GM12878 (cell line): ENCODE measurements around the gene SIRPD. TPM values are rescaled to one million over a fixed set of nuclear protein-coding genes. Genes with fewer than 3 reads are reported as not detected.

ENCODE experiments used
- ATAC-seq: fragments of 200-7000 bp; cut with Tn5 transposase; 3 replicates; pipeline ENCODE4 v1.9.1; 2020; ENCODE audit warnings: mild to moderate bottlenecking, moderate library complexity
- BruUV-seq: library from RNA; stranded (reverse); fragments of 400-500 nt; replicated peaks from 2 replicates; lab custom pipeline; 2021; lab: Mats Ljungman, UMichigan
- CTCF ChIA-PET: fragments of 300-600 bp; sonication (Branson Sonifier 250); formaldehyde crosslinking; extraction: SDS; loops from one replicate; lab custom pipeline; 2021; ENCODE audit warnings: inconsistent platforms; lab: Yijun Ruan, JAX
- POLR2A ChIA-PET: fragments of 350-600 bp; formaldehyde crosslinking; extraction: SDS; loops from one replicate; lab custom pipeline; 2021; ENCODE audit warnings: inconsistent platforms; lab: Charles Lee
- RAD21 ChIA-PET: fragments of 300-600 bp; sonication (Branson Sonifier 250); formaldehyde crosslinking; loops from one replicate; lab custom pipeline; 2023; ENCODE audit warnings: antibody characterized with exemption; ENCODE audit not compliant: unreplicated experiment; lab: Charles Lee
- SMC1A ChIA-PET: fragments of 300-600 bp; sonication (Branson Sonifier 250); formaldehyde crosslinking; loops from one replicate; lab custom pipeline; 2023; ENCODE audit not compliant: unreplicated experiment, uncharacterized antibody; lab: Charles Lee
- DNase-seq: peaks from one replicate; pipeline ENCODE4 v3.0.0-alpha.2; 2011; ENCODE audit warnings: low read depth, low spot score
- FAIRE-seq: peaks from 3 replicates; lab custom pipeline; 2011; peaks lifted over from hg19 to GRCh38; lab: Jason Lieb, UNC
- H2AFZ ChIP-seq: 2 replicates; pipeline ENCODE4 v1.6.0; 2011; ENCODE audit warnings: low read depth, low read length, control low read depth; ENCODE audit not compliant: control insufficient read depth
- H3K27ac ChIP-seq: 2 replicates; pipeline ENCODE4 v1.5.1; 2011; ENCODE audit warnings: control low read depth; ENCODE audit not compliant: control insufficient read depth, insufficient read depth
- H3K27me3 ChIP-seq, 2 experiments: replicated peaks in 1 of 2; 2 replicates each; pipeline versions ENCODE4 v1.6.0 to v1.6.1; 2011; ENCODE audit warnings: low read length in 1 of 2; ENCODE audit not compliant: control insufficient read depth in 2 of 2, insufficient read depth in 2 of 2
- H3K36me3 ChIP-seq, 2 experiments: 2 replicates each; pipeline ENCODE4 v1.5.1; 2011; ENCODE audit warnings: low read length in 1 of 2; ENCODE audit not compliant: control insufficient read depth in 2 of 2, insufficient read depth in 2 of 2
- H3K4me1 ChIP-seq: 2 replicates; pipeline ENCODE4 v1.6.1; 2011; ENCODE audit warnings: mild to moderate bottlenecking, low read length, moderate library complexity, mixed read lengths; ENCODE audit not compliant: control insufficient read depth, insufficient read depth
- H3K4me2 ChIP-seq: 2 replicates; pipeline ENCODE4 v1.6.0; 2011; ENCODE audit warnings: control low read depth; ENCODE audit not compliant: control insufficient read depth, insufficient read depth
- H3K4me3 ChIP-seq: fragments of 200-600 bp; sonication (generic); 2 replicates; pipeline ENCODE4 v1.5.1; 2016
- H3K79me2 ChIP-seq: 2 replicates; pipeline ENCODE4 v1.6.0; 2011; ENCODE audit warnings: low read length; ENCODE audit not compliant: control insufficient read depth, insufficient read depth
- H3K9ac ChIP-seq: 2 replicates; pipeline ENCODE4 v1.8.0; 2011; ENCODE audit warnings: low read length, control low read depth, mixed read lengths; ENCODE audit not compliant: control insufficient read depth, insufficient read depth
- H3K9me3 ChIP-seq: replicated peaks from 3 replicates; pipeline ENCODE4 v1.5.1; 2011; ENCODE audit warnings: mild to moderate bottlenecking, low read length; ENCODE audit not compliant: control insufficient read depth, insufficient read depth
- H4K20me1 ChIP-seq: 2 replicates; pipeline ENCODE4 v1.6.0; 2011; ENCODE audit not compliant: control insufficient read depth, insufficient read depth
- ATF7 ChIP-seq: fragments of 450-650 bp; IDR thresholded peaks from 2 replicates; pipeline ENCODE4 v1.6.1; 2016; ENCODE audit warnings: low read depth, mild to moderate bottlenecking
- BCL11A ChIP-seq: IDR thresholded peaks from 2 replicates; pipeline ENCODE4 v1.6.1; 2011; ENCODE audit warnings: low read depth, low read length
- EP300 ChIP-seq, 2 experiments: fragments of 150-350 bp in 1 of 2; IDR thresholded peaks; 2 replicates each; pipeline ENCODE4 v1.6.1; 2011 to 2012; ENCODE audit warnings: low read depth in 2 of 2, low read length in 2 of 2, borderline replicate concordance in 1 of 2, improper control_type of control experiment in 1 of 2, inconsistent platforms in 1 of 2; ENCODE audit not compliant: control insufficient read depth in 1 of 2
- KDM1A ChIP-seq: fragments of 200-600 bp; sonication (generic); IDR thresholded peaks from 2 replicates; pipeline ENCODE4 v1.6.1; 2016; ENCODE audit warnings: borderline replicate concordance
- SMAD5 ChIP-seq: IDR thresholded peaks from 2 replicates; pipeline ENCODE4 v1.6.1; 2016; ENCODE audit warnings: antibody characterized with exemption, low read depth
- TARDBP ChIP-seq: IDR thresholded peaks from 2 replicates; pipeline ENCODE4 v1.6.1; 2016; ENCODE audit warnings: borderline replicate concordance
- TBL1XR1 ChIP-seq: IDR thresholded peaks from 2 replicates; pipeline ENCODE4 v1.6.1; 2012; ENCODE audit warnings: low read depth, low read length, improper control_type of control experiment
- WGBS: methylation state at CpG from one replicate; pipeline ENCODE4 v1.1.6; 2016; ENCODE audit warnings: low lambda C conversion rate; ENCODE audit not compliant: insufficient replicate concordance, insufficient coverage; ENCODE audit errors: missing lambda C conversion rate; 5-methylcytosine and 5-hydroxymethylcytosine counted together
- in situ Hi-C: fragments of 300-500 bp; cut with MboI; formaldehyde crosslinking; loops from 9 replicates; pipeline ENCODE4 v1.14.3; 2018; ENCODE audit warnings: mixed read lengths
- intact Hi-C: fragments of 100-400 bp; cut with micrococcal nuclease; formaldehyde crosslinking; loops from one replicate; pipeline ENCODE4 v1.14.2; 2022; ENCODE audit not compliant: unreplicated experiment
- polyA plus RNA-seq, 11 experiments: library from polyadenylated mRNA; depleted of rRNA in 4 of 11; unstranded in 6 of 11; stranded (reverse) in 5 of 11; fragments of >200 nt; fragmentation: Nextera tagmentation in 4 of 11; fragmentation: Illumina TruSeq in 1 of 11; extraction: Ambion mirVana in 4 of 11; extraction: Trizol in 1 of 11; gene quantifications; 1 replicate in 1 of 11; 2 replicates in 10 of 11; pipeline versions ENCODE4 v1.2.1 to v1.2.3, GENCODE V29; 2011 to 2016; ENCODE audit warnings: inconsistent platforms in 2 of 11, missing spikeins in 2 of 11, low read depth in 1 of 11
- small RNA-seq: library from RNA; depleted of rRNA; stranded (forward); fragments of <200 nt; gene quantifications from one replicate; pipeline ENCODE3, GENCODE V24; 2014
- total RNA-seq, 4 experiments: library from RNA; depleted of rRNA in 3 of 4; stranded (reverse); fragments of >200 nt in 3 of 4; fragmentation: Illumina TruSeq in 1 of 4; extraction: Trizol in 1 of 4; gene quantifications; 2 replicates each; pipeline versions ENCODE4 v1.2.1 to v1.2.3, GENCODE V29; 2013 to 2021
- TF ChIP-seq, protein P1 (sequence below): fragments of 450-650 bp; IDR thresholded peaks from 2 replicates; pipeline ENCODE4 v1.6.1; 2017; ENCODE audit warnings: mild to moderate bottlenecking
- TF ChIP-seq, protein P2 (sequence below): fragments of 450-650 bp; IDR thresholded peaks from 2 replicates; pipeline ENCODE4 v1.6.1; 2014; ENCODE audit warnings: mild to moderate bottlenecking

Gene SIRPD
- total and polyA plus RNA-seq, 10 of the 15 experiments (the other 5 are each of a cell fraction or from before 2014, with no cell fraction given) = 0.10 to 1.6 (median 0.88) TPM

DNA sequence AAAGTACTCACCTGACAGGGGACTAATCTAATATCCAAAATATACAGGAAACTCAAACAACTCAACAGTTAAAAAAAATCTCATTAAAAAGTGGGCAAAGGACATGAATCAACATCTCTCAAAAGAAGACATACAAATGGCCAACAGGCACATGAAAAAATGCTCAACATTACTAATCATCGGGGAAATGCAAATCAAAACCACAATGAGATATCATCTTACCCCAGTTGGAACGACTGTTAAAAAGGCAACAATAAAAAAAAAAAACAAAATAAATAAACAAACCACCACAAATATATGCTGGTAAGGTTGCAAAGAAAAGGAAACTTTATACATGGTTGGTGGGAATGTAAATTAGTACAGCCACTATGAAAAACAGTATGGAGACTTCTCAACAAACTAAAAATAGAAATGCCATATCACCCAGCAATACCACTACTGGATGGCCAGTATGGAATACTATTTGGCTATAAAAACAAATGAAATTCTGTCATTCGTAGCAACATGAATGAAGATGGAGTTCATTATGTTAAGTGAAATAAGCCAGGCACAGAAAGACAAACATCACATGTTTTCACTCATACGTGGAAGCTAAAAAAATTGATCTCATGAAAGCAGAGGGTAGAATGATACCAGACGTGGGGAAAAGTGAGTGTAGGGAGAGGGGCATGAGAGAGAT, 72.9 kb downstream of the SIRPD start:
- H3K4me2 ChIP-seq = no peak overlapping the region
- ATAC-seq (no peak), FAIRE-seq (no peak), DNase-seq (no peak)
- ChIA-PET RAD21 (no interaction called here), POLR2A (no interaction called here), SMC1A (interaction anchor here (0.6 kb wide), 1 partner anchor 9 kb away, joined by 3 read pairs; no protein-coding TSS in a partner anchor), CTCF (interaction anchor here (0.5 kb wide), 1 partner anchor 255 kb away, joined by 3 read pairs; no protein-coding TSS in a partner anchor)
- no peak overlapping the region for H2AFZ ChIP-seq
- H4K20me1 ChIP-seq = no peaks in the 10 kb centered on the region
- no peaks in the 10 kb centered on the region for H3K36me3 ChIP-seq
- in situ Hi-C loops (no loop called here), intact Hi-C loops (no loop called here)
- peaks cover 0 to 2% of the 10 kb centered on the region in 2 experiments; a peak in 2 of 4 replicates for H3K27me3 ChIP-seq
- H3K79me2 ChIP-seq = no peaks in the 10 kb centered on the region
- no peak overlapping the region for H3K9ac ChIP-seq
- WGBS = 22% methylated on average over 5 of the region's 5 CpGs
- H3K4me3 ChIP-seq = no peak overlapping the region
- H3K4me1 ChIP-seq = no peaks in the 10 kb centered on the region
- H3K9me3 ChIP-seq = no peaks in the 10 kb centered on the region
- no peak overlapping the region for H3K27ac ChIP-seq
- no TSS peak for BruUV-seq
- TF ChIP-seq BCL11A (no peak), SMAD5 (no peak), TARDBP (no peak), KDM1A (no peak), EP300 (IDR thresholded peaks at IDR 0.05; ENCODE audit: borderline replicate concordance in 1 of 2, control insufficient read depth in 1 of 2, low read depth in 2 of 2, low read length in 2 of 2) (no peak), TBL1XR1 (no peak), ATF7 (no peak)
- TF ChIP-seq, protein P1, sequence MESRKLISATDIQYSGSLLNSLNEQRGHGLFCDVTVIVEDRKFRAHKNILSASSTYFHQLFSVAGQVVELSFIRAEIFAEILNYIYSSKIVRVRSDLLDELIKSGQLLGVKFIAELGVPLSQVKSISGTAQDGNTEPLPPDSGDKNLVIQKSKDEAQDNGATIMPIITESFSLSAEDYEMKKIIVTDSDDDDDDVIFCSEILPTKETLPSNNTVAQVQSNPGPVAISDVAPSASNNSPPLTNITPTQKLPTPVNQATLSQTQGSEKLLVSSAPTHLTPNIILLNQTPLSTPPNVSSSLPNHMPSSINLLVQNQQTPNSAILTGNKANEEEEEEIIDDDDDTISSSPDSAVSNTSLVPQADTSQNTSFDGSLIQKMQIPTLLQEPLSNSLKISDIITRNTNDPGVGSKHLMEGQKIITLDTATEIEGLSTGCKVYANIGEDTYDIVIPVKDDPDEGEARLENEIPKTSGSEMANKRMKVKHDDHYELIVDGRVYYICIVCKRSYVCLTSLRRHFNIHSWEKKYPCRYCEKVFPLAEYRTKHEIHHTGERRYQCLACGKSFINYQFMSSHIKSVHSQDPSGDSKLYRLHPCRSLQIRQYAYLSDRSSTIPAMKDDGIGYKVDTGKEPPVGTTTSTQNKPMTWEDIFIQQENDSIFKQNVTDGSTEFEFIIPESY = no peak
- TF ChIP-seq, protein P2, sequence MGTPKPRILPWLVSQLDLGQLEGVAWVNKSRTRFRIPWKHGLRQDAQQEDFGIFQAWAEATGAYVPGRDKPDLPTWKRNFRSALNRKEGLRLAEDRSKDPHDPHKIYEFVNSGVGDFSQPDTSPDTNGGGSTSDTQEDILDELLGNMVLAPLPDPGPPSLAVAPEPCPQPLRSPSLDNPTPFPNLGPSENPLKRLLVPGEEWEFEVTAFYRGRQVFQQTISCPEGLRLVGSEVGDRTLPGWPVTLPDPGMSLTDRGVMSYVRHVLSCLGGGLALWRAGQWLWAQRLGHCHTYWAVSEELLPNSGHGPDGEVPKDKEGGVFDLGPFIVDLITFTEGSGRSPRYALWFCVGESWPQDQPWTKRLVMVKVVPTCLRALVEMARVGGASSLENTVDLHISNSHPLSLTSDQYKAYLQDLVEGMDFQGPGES = no peak

Small RNAs within 50 kb of the gene (small RNA-seq; reads per million reads assigned to genes)
- gene RNU6-917P = not detected

Other genes with a start within 250 kb of the SIRPD start
- gene SDCBP2, start 228.6 kb downstream of the SIRPD start, total RNA-seq (2014; rRNA removed) = 0.60 and 1.1 TPM in 2 replicates
- 0.45 and 0.60 TPM in 2 replicates for gene SDCBP2, start 228.6 kb downstream of the SIRPD start, total RNA-seq (2014; rRNA removed; fragmentation: Illumina TruSeq; extraction: Trizol)
- gene SDCBP2, start 228.6 kb downstream of the SIRPD start, total RNA-seq (2021) = 0.77 and 1.5 TPM in 2 replicates
- 1.3 and 1.5 TPM in 2 replicates for gene SDCBP2, start 228.6 kb downstream of the SIRPD start, polyA plus RNA-seq (2011; rRNA removed)
- 0.51 and 0.96 TPM in 2 replicates for gene SDCBP2, start 228.6 kb downstream of the SIRPD start, polyA plus RNA-seq (2014; fragmentation: Illumina TruSeq; extraction: Trizol)
- under 1 TPM in 1 of 2 experiments, not detected in 1; 0.16 TPM for gene SDCBP2, start 228.6 kb downstream of the SIRPD start, polyA plus RNA-seq (2014; fragmentation: Nextera tagmentation; extraction: Ambion mirVana)
- gene SDCBP2, start 228.6 kb downstream of the SIRPD start, polyA plus RNA-seq (2014; rRNA removed) = 1.3 and 1.9 TPM in 2 replicates
- 1 to 10 TPM; 1.4 to 2.4 TPM for gene SDCBP2, start 228.6 kb downstream of the SIRPD start, polyA plus RNA-seq (2016; fragmentation: Nextera tagmentation; extraction: Ambion mirVana)
- gene FKBP1A, start 164.7 kb downstream of the SIRPD start, total RNA-seq (2014; rRNA removed) = 88.4 and 103 TPM in 2 replicates
- 121 and 129 TPM in 2 replicates for gene FKBP1A, start 164.7 kb downstream of the SIRPD start, total RNA-seq (2014; rRNA removed; fragmentation: Illumina TruSeq; extraction: Trizol)
- gene FKBP1A, start 164.7 kb downstream of the SIRPD start, total RNA-seq (2021) = 249 and 256 TPM in 2 replicates
- 412 and 519 TPM in 2 replicates for gene FKBP1A, start 164.7 kb downstream of the SIRPD start, polyA plus RNA-seq (2011; rRNA removed)
- gene FKBP1A, start 164.7 kb downstream of the SIRPD start, polyA plus RNA-seq (2014; fragmentation: Illumina TruSeq; extraction: Trizol) = 687 and 768 TPM in 2 replicates
- gene FKBP1A, start 164.7 kb downstream of the SIRPD start, polyA plus RNA-seq (2014; fragmentation: Nextera tagmentation; extraction: Ambion mirVana) = 100 to 1,000 TPM; 150 to 166 TPM
- 258 and 259 TPM in 2 replicates for gene FKBP1A, start 164.7 kb downstream of the SIRPD start, polyA plus RNA-seq (2014; rRNA removed)
- gene FKBP1A, start 164.7 kb downstream of the SIRPD start, polyA plus RNA-seq (2016; fragmentation: Nextera tagmentation; extraction: Ambion mirVana) = 100 to 1,000 TPM; 590 TPM
- gene NSFL1C, start 90.9 kb downstream of the SIRPD start, total RNA-seq (2014; rRNA removed) = 34.8 and 34.9 TPM in 2 replicates
- gene NSFL1C, start 90.9 kb downstream of the SIRPD start, total RNA-seq (2014; rRNA removed; fragmentation: Illumina TruSeq; extraction: Trizol) = 19.5 and 21.5 TPM in 2 replicates
- 74.4 and 75.8 TPM in 2 replicates for gene NSFL1C, start 90.9 kb downstream of the SIRPD start, total RNA-seq (2021)
- gene NSFL1C, start 90.9 kb downstream of the SIRPD start, polyA plus RNA-seq (2011; rRNA removed) = 19.9 and 31.0 TPM in 2 replicates
- gene NSFL1C, start 90.9 kb downstream of the SIRPD start, polyA plus RNA-seq (2014; fragmentation: Illumina TruSeq; extraction: Trizol) = 75.4 and 77.5 TPM in 2 replicates
- 10 to 100 TPM; 27.7 to 29.4 TPM for gene NSFL1C, start 90.9 kb downstream of the SIRPD start, polyA plus RNA-seq (2014; fragmentation: Nextera tagmentation; extraction: Ambion mirVana)
- gene NSFL1C, start 90.9 kb downstream of the SIRPD start, polyA plus RNA-seq (2014; rRNA removed) = 41.5 and 49.4 TPM in 2 replicates
- gene NSFL1C, start 90.9 kb downstream of the SIRPD start, polyA plus RNA-seq (2016; fragmentation: Nextera tagmentation; extraction: Ambion mirVana) = 100 to 1,000 TPM in 1 of 2 experiments, 10 to 100 TPM in 1; 92.2 to 100 TPM
- not detected in 2 replicates for gene SIRPB2, start 66.3 kb downstream of the SIRPD start, total RNA-seq (2014; rRNA removed)
- gene SIRPB2, start 66.3 kb downstream of the SIRPD start, total RNA-seq (2014; rRNA removed; fragmentation: Illumina TruSeq; extraction: Trizol) = not detected in 2 replicates
- gene SIRPB2, start 66.3 kb downstream of the SIRPD start, total RNA-seq (2021) = not detected in 2 replicates
- gene SIRPB2, start 66.3 kb downstream of the SIRPD start, polyA plus RNA-seq (2011; rRNA removed) = not detected in 2 replicates
- not detected in 2 replicates for gene SIRPB2, start 66.3 kb downstream of the SIRPD start, polyA plus RNA-seq (2014; fragmentation: Illumina TruSeq; extraction: Trizol)
- not detected for gene SIRPB2, start 66.3 kb downstream of the SIRPD start, polyA plus RNA-seq (2014; fragmentation: Nextera tagmentation; extraction: Ambion mirVana)
- gene SIRPB2, start 66.3 kb downstream of the SIRPD start, polyA plus RNA-seq (2014; rRNA removed) = not detected in 2 replicates
- not detected for gene SIRPB2, start 66.3 kb downstream of the SIRPD start, polyA plus RNA-seq (2016; fragmentation: Nextera tagmentation; extraction: Ambion mirVana)
- 10.0 and 10.3 TPM in 2 replicates for gene SIRPB1, start 62.3 kb upstream of the SIRPD start, total RNA-seq (2014; rRNA removed)
- gene SIRPB1, start 62.3 kb upstream of the SIRPD start, total RNA-seq (2014; rRNA removed; fragmentation: Illumina TruSeq; extraction: Trizol) = 8.2 and 12.0 TPM in 2 replicates
- gene SIRPB1, start 62.3 kb upstream of the SIRPD start, total RNA-seq (2021) = 18.9 and 20.1 TPM in 2 replicates
- 2.7 and 3.4 TPM in 2 replicates for gene SIRPB1, start 62.3 kb upstream of the SIRPD start, polyA plus RNA-seq (2011; rRNA removed)
- gene SIRPB1, start 62.3 kb upstream of the SIRPD start, polyA plus RNA-seq (2014; fragmentation: Illumina TruSeq; extraction: Trizol) = 22.3 and 26.0 TPM in 2 replicates
- 10 to 100 TPM; 27.9 to 33.8 TPM for gene SIRPB1, start 62.3 kb upstream of the SIRPD start, polyA plus RNA-seq (2014; fragmentation: Nextera tagmentation; extraction: Ambion mirVana)
- 17.0 and 17.9 TPM in 2 replicates for gene SIRPB1, start 62.3 kb upstream of the SIRPD start, polyA plus RNA-seq (2014; rRNA removed)
- gene SIRPB1, start 62.3 kb upstream of the SIRPD start, polyA plus RNA-seq (2016; fragmentation: Nextera tagmentation; extraction: Ambion mirVana) = 1 to 10 TPM; 9.2 to 9.7 TPM
- gene SIRPG, start 100.1 kb upstream of the SIRPD start, total RNA-seq (2014; rRNA removed) = 2.6 and 4.3 TPM in 2 replicates
- gene SIRPG, start 100.1 kb upstream of the SIRPD start, total RNA-seq (2014; rRNA removed; fragmentation: Illumina TruSeq; extraction: Trizol) = 2.7 and 3.1 TPM in 2 replicates
- gene SIRPG, start 100.1 kb upstream of the SIRPD start, total RNA-seq (2021) = 3.4 and 4.0 TPM in 2 replicates
- 0.95 and 1.1 TPM in 2 replicates for gene SIRPG, start 100.1 kb upstream of the SIRPD start, polyA plus RNA-seq (2011; rRNA removed)
- gene SIRPG, start 100.1 kb upstream of the SIRPD start, polyA plus RNA-seq (2014; fragmentation: Illumina TruSeq; extraction: Trizol) = 7.6 and 8.3 TPM in 2 replicates
- gene SIRPG, start 100.1 kb upstream of the SIRPD start, polyA plus RNA-seq (2014; fragmentation: Nextera tagmentation; extraction: Ambion mirVana) = 10 to 100 TPM; 10.0 to 13.0 TPM
- 6.5 and 6.9 TPM in 2 replicates for gene SIRPG, start 100.1 kb upstream of the SIRPD start, polyA plus RNA-seq (2014; rRNA removed)
- gene SIRPG, start 100.1 kb upstream of the SIRPD start, polyA plus RNA-seq (2016; fragmentation: Nextera tagmentation; extraction: Ambion mirVana) = 1 to 10 TPM; 2.9 to 4.0 TPM